Pancreas (tissue), 10 donors: ENCODE results near the gene P2RY12. TPM values are rescaled to one million over a fixed set of nuclear protein-coding genes. Genes with fewer than 3 reads are reported as not detected.

Source experiments
- ATAC-seq, 4 donors: fragments of 200-7000 bp; cut with Tn5 transposase; one replicate each; pipeline versions ENCODE4 v1.8.0 to v1.9.1; 2020; ENCODE audit warnings: mild to moderate bottlenecking in 4 of 4, moderate library complexity in 4 of 4
- DNase-seq, 6 donors: peaks; one replicate each; pipeline ENCODE4 v3.0.0-alpha.2; 2020
- FAIRE-seq: peaks from 2 replicates; lab custom pipeline; 2012; peaks lifted over from hg19 to GRCh38; lab: Jason Lieb, UNC
- H3K27ac ChIP-seq, 4 donors: fragments of 200-600 bp; sonication (generic); 1 replicate in 3 of 4; 2 replicates in 1 of 4; pipeline versions ENCODE4 v1.5.0 to v1.8.0; 2020
- H3K27me3 ChIP-seq, 4 donors: fragments of 200-600 bp; one replicate each; pipeline ENCODE4 v1.8.0; 2021
- H3K36me3 ChIP-seq, 3 donors: fragments of 200-600 bp; sonication (generic) in 1 of 3; one replicate each; pipeline versions ENCODE4 v1.5.0 to v1.8.0; 2020 to 2021
- H3K4me1 ChIP-seq, 3 donors: fragments of 200-600 bp; one replicate each; pipeline ENCODE4 v1.8.0; 2021
- H3K4me3 ChIP-seq, 4 donors: fragments of 200-600 bp; sonication (generic) in 2 of 4; one replicate each; pipeline versions ENCODE4 v1.5.0 to v1.8.0; 2020 to 2021
- H3K9me3 ChIP-seq, 4 donors: fragments of 200-600 bp; one replicate each; pipeline ENCODE4 v1.8.0; 2021
- CTCF ChIP-seq, 4 donors: fragments of 200-600 bp; sonication (generic) in 3 of 4; IDR thresholded peaks; one replicate each; pipeline versions ENCODE4 v1.5.0 to v1.8.0; 2021; ENCODE audit warnings: antibody characterized with exemption in 4 of 4
- WGBS, 2 donors: extraction: QIAGEN DNeasy Blood & Tissue Kit; methylation state at CpG; one replicate each; pipeline ENCODE4 v1.1.7; 2013; 5-methylcytosine and 5-hydroxymethylcytosine counted together
- intact Hi-C, 3 donors: fragments of 100-400 bp; cut with DNase I; formaldehyde crosslinking; loops; one replicate each; pipeline versions ENCODE4 v1.11.1 to v1.14.2; 2022
- polyA plus RNA-seq, 2 donors: library from polyadenylated mRNA; stranded (reverse); fragments of 200-250 nt; gene quantifications; one replicate each; pipeline ENCODE4 v1.2.3, GENCODE V29; 2013
- total RNA-seq, 6 donors: library from RNA; stranded (reverse); fragmentation: NEBNext Ultra II Directional in 4 of 6; extraction: Animal tissue kit (Norgen Biotek cat#: 25700) in 4 of 6; gene quantifications; one replicate each; pipeline versions ENCODE4 v1.2.1 to v1.2.4, GENCODE V29; 2021 to 2023
- donor health status: healthy with polysubstance abuse.
- donor health status: DM: no; HTN: no; CAD: no; lungs with moderate emphysema.
- donor health status: DM: no; HTN: no; CAD: no.
- donor health status: control.
- donor health status: control.
- donor health status: Bipolar disorder and iron deficiency.
- donor health status: DM: yes; HTN: yes; CAD: no.
- donor health status: DM: no; HTN: no; CAD: no.
- donor health status: DM: no; HTN: no; CAD: no.
- donor health status: DM: yes; HTN: yes; CAD: no.

The P2RY12 gene
- total and polyA plus RNA-seq, 8 donors: 0.19 to 3.0 (median 0.33) TPM; not detected in 1

GRCh38 chr3:151404316-151404715 lies 19.8 kb upstream of the P2RY12 start:
- 37 to 38% methylated on average over 1 of the region's 1 CpG for WGBS, 2 donors
- intact Hi-C loops: no loop called here
- no peak for FAIRE-seq
- no peak for TF ChIP-seq CTCF (IDR thresholded peaks at IDR 0.05)
- no peak overlapping the region for H3K4me3 ChIP-seq
- H3K4me1 ChIP-seq: no peaks in the 10 kb centered on the region
- no peaks in the 10 kb centered on the region for H3K36me3 ChIP-seq
- no peak for DNase-seq
- H3K9me3 ChIP-seq: no peaks in the 10 kb centered on the region
- no peaks in the 10 kb centered on the region for H3K27me3 ChIP-seq
- no peak overlapping the region for H3K27ac ChIP-seq
- ATAC-seq: peak in 1 of 4 donors; percentile 46

- H3K27me3 ChIP-seq: no peaks in the 10 kb centered on the region
- no peak for ATAC-seq
- no peak overlapping the region for H3K27ac ChIP-seq
- H3K4me1 ChIP-seq: no peaks in the 10 kb centered on the region
- no peak for TF ChIP-seq CTCF (IDR thresholded peaks at IDR 0.05)
- FAIRE-seq: no peak
- intact Hi-C loops: no loop called here
- H3K9me3 ChIP-seq: no peaks in the 10 kb centered on the region
- no peak for DNase-seq
- 76 to 89% methylated on average over 2 of the region's 2 CpGs for whole genome bisulfite sequencing, 2 donors
- H3K4me3 ChIP-seq: no peak overlapping the region
- H3K36me3 ChIP-seq: no peaks in the 10 kb centered on the region
Measured at GRCh38 chr3:151403246-151403645, 18.7 kb upstream of the P2RY12 start.

- no peak overlapping the region for H3K27ac ChIP-seq
- H3K9me3 ChIP-seq: no peaks in the 10 kb centered on the region
- no peaks in the 10 kb centered on the region for H3K36me3 ChIP-seq
- no peak for TF ChIP-seq CTCF (IDR thresholded peaks at IDR 0.05)
- 65 to 73% methylated on average over 3 of the region's 3 CpGs for WGBS, 2 donors
- no peak for DNase-seq
- no peak overlapping the region for H3K4me3 ChIP-seq
- H3K4me1 ChIP-seq: no peaks in the 10 kb centered on the region
- intact Hi-C loops: no loop called here
- ATAC-seq: no peak
- no peak for FAIRE-seq
- no peaks in the 10 kb centered on the region for H3K27me3 ChIP-seq
Measured at GRCh38 chr3:151402349-151402748, 17.8 kb upstream of the P2RY12 start.

GRCh38 chr3:151400341-151400740 lies 15.8 kb upstream of the P2RY12 start:
- H3K27me3 ChIP-seq: no peaks in the 10 kb centered on the region
- WGBS, 2 donors: 88% methylated on average over 4 of the region's 4 CpGs
- no peak overlapping the region for H3K4me3 ChIP-seq
- intact Hi-C loops: no loop called here
- FAIRE-seq: no peak
- ATAC-seq: no peak
- no peaks in the 10 kb centered on the region for H3K36me3 ChIP-seq
- TF ChIP-seq CTCF (IDR thresholded peaks at IDR 0.05): no peak
- H3K27ac ChIP-seq: no peak overlapping the region
- no peak for DNase-seq
- H3K4me1 ChIP-seq: no peaks in the 10 kb centered on the region
- no peaks in the 10 kb centered on the region for H3K9me3 ChIP-seq

GRCh38 chr3:151398895-151399294 lies 14.3 kb upstream of the P2RY12 start:
- intact Hi-C loops: no loop called here

More at GRCh38 chr3:151398895-151399294, 14.3 kb upstream of the P2RY12 start:
- no peak for TF ChIP-seq CTCF (IDR thresholded peaks at IDR 0.05)
- FAIRE-seq (no peak), ATAC-seq (no peak), DNase-seq (no peak)
- Histone ChIP-seq H3K4me3 (no peak overlapping the region), H3K9me3 (no peaks in the 10 kb centered on the region), H3K27ac (no peak overlapping the region), H3K27me3 (no peaks in the 10 kb centered on the region), H3K4me1 (no peaks in the 10 kb centered on the region), H3K36me3 (no peaks in the 10 kb centered on the region)
- 73 to 75% methylated on average over 5 of the region's 5 CpGs for WGBS, 2 donors
